HEK293T (cell line): ENCODE results near the gene HK2.

Source experiments
- CTCF ChIA-PET: fragments of 350-600 bp; formaldehyde crosslinking; extraction: SDS; loops from one replicate; lab custom pipeline; 2021; ENCODE audit warnings: antibody characterized with exemption, inconsistent platforms; lab: Yijun Ruan, JAX
- POLR2A ChIA-PET: fragments of 350-600 bp; formaldehyde crosslinking; extraction: SDS; loops from one replicate; lab custom pipeline; 2020; ENCODE audit warnings: antibody characterized with exemption, inconsistent platforms; lab: Yijun Ruan, JAX
- DNase-seq: peaks from one replicate; pipeline ENCODE4 v3.0.0; 2012; ENCODE audit warnings: mixed read lengths; ENCODE audit errors: extremely low spot score
- ARNT ChIP-seq: fragments of 450-650 bp; IDR thresholded peaks from 2 replicates; pipeline ENCODE4 v1.6.1; 2017; ENCODE audit warnings: mild to moderate bottlenecking
- BHLHE40 ChIP-seq: fragments of 450-650 bp; IDR thresholded peaks from 2 replicates; pipeline ENCODE4 v1.6.1; 2016; ENCODE audit warnings: mild to moderate bottlenecking, moderate library complexity, borderline replicate concordance
- CTBP1 ChIP-seq: fragments of 450-650 bp; IDR thresholded peaks from 2 replicates; pipeline ENCODE4 v1.6.1; 2016; ENCODE audit warnings: borderline replicate concordance
- ELF4 ChIP-seq: fragments of 450-650 bp; IDR thresholded peaks from 2 replicates; pipeline ENCODE4 v1.6.1; 2017; ENCODE audit warnings: antibody characterized with exemption
- FOXA1 ChIP-seq: fragments of 450-650 bp; IDR thresholded peaks from 2 replicates; pipeline ENCODE4 v1.6.1; 2016; ENCODE audit warnings: mild to moderate bottlenecking
- FOXK2 ChIP-seq: fragments of 450-650 bp; IDR thresholded peaks from 2 replicates; pipeline ENCODE4 v1.6.1; 2016; ENCODE audit warnings: mild to moderate bottlenecking
- FOXM1 ChIP-seq: fragments of 450-650 bp; IDR thresholded peaks from 2 replicates; pipeline ENCODE4 v1.6.1; 2017; ENCODE audit warnings: mild to moderate bottlenecking, borderline replicate concordance
- HDGF ChIP-seq: fragments of 450-650 bp; IDR thresholded peaks from 2 replicates; pipeline ENCODE4 v1.6.1; 2017; ENCODE audit warnings: antibody characterized with exemption, borderline replicate concordance
- L3MBTL2 ChIP-seq: fragments of 450-650 bp; conservative IDR thresholded peaks from 2 replicates; pipeline ENCODE4 v1.6.1; 2016; ENCODE audit warnings: mild to moderate bottlenecking
- LEF1 ChIP-seq: fragments of 450-650 bp; IDR thresholded peaks from 2 replicates; pipeline ENCODE4 v1.6.1; 2017; ENCODE audit warnings: mild to moderate bottlenecking, borderline replicate concordance
- NFRKB ChIP-seq: fragments of 450-650 bp; IDR thresholded peaks from 2 replicates; pipeline ENCODE4 v1.6.1; 2016; ENCODE audit warnings: mild to moderate bottlenecking, moderate library complexity
- PKNOX1 ChIP-seq: fragments of 450-650 bp; IDR thresholded peaks from 2 replicates; pipeline ENCODE4 v1.6.1; 2016
- SP1 ChIP-seq: fragments of 450-650 bp; IDR thresholded peaks from 2 replicates; pipeline ENCODE4 v1.6.1; 2017
- SUZ12 ChIP-seq: fragments of 450-650 bp; IDR thresholded peaks from 2 replicates; pipeline ENCODE4 v1.6.1; 2016; ENCODE audit warnings: mild to moderate bottlenecking
- TARDBP ChIP-seq: fragments of 450-650 bp; IDR thresholded peaks from 2 replicates; pipeline ENCODE4 v1.6.1; 2016
- ZNF384 ChIP-seq: fragments of 450-650 bp; IDR thresholded peaks from 2 replicates; pipeline ENCODE4 v1.6.1; 2016

The HK2 gene

DNA sequence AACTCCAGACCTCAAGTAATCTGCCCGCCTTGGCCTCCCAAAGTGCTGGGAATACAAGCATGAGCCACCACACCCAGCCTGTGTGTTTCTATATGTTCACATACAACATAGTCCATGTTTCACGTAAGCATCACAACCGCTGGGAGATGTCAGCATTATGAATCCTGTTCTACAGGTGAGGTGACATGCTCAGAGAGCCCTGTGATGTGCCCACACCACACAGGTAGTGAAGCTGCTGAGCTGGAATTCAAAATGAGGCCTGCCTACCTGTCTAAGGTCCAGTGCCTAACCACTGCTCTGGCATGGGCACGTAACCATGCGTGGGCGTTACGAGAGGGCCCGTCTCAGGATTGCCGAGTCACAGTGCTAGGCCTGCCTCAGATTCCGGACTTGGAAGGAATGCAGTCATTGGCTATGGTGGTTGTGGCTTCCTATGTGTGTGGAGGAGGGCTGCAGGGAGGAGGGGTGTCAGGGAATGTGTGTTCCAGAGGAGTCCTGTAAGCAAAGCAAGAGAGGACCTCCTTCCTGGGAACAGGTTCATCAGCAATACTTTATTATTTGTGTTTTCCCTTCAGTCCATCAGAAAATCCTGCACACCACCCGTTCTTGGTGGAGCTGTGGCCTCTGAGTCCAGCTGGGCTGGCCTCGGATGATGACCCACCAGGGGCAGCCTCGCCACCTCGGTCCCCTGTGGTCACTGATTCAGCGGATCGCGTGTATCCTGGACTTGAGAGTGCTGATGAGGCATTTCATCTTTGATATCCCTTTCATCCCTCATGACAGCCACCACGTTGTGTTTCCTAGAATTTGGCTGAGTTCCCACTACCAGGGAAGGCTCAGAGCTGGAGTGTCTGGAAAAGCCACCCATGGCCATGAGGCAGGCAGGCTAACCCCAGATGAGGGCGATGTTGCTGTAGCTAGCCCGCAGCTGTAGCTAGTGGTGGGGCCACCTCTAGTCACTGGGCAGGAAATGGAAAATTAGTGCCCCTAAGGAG, 31.1 kb downstream of the HK2 start:
- ChIA-PET CTCF (interaction anchor here (1.0 kb wide), 1 partner anchor 29 kb away, joined by 3 read pairs; no protein-coding TSS in a partner anchor), POLR2A (no interaction called here)
- TF ChIP-seq NFRKB (no peak), ZNF384 (no peak), SP1 (no peak), HDGF (no peak), FOXM1 (no peak), BHLHE40 (no peak), ARNT (no peak), FOXK2 (no peak), ELF4 (no peak), LEF1 (no peak), L3MBTL2 (no peak), TARDBP (no peak), PKNOX1 (no peak), CTBP1 (no peak), FOXA1 (no peak), SUZ12 (no peak)
- no peak for DNase-seq

GRCh38 chr2:74865770-74866674, 32.1 kb downstream of the HK2 start:
- TF ChIP-seq L3MBTL2 (no peak), CTBP1 (no peak), FOXK2 (no peak)
- DNase-seq = no peak
- ChIA-PET CTCF (interaction anchor here (1.0 kb wide), 1 partner anchor 30 kb away, joined by 3 read pairs; no protein-coding TSS in a partner anchor), POLR2A (no interaction called here)

DNA sequence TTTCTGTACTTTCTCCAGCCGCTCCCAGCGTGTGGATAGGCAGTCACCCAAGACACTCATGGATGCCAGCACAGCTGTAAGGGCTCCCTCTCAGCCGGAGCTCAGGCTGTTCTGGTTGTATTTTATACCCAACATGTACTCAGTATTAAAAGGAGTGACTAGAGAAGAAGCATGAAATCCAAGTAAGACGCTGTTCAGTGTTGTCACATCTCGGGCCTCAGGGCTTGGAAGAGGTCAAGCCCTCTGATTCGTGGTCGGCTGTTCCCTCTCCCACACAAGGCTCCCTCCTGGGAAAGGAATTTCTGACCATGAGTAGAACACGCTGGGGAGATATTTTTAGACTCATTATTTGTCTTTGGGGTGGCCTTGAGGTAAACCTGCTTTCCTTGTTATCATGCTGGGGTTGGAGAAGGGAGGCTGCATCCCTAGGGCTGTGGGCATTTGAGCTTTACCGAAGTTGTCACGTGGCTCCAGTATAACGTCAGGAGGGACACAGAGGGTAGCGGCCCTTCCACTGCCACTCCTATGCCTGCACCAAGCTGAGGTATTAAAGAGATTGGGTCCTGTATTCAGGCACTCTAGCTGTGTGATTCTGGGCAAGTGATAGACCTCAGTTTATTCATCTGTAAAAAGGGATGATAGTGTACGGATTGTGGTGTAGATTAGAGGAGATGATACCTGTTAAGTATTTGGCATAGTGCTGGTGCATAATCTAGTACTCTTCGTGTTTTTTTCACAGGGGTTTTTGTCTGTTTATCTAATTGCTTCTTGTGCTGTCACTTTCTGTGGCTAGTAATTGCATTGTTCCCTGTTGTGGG, 34.1 kb downstream of the HK2 start:
- CTCF ChIA-PET = interaction anchor here (1.0 kb wide), 1 partner anchor 153 kb away, joined by 5 read pairs; no protein-coding TSS in a partner anchor
- POLR2A ChIA-PET = interaction anchor here (0.7 kb wide), 1 partner anchor 146 kb away, joined by 3 read pairs; no protein-coding TSS in a partner anchor
- no peak for TF ChIP-seq PKNOX1
- TF ChIP-seq SP1 = no peak
- no peak for TF ChIP-seq BHLHE40
- no peak for TF ChIP-seq NFRKB
- no peak for TF ChIP-seq SUZ12
- TF ChIP-seq ELF4 = no peak
- no peak for TF ChIP-seq L3MBTL2
- no peak for TF ChIP-seq FOXK2
- DNase-seq = no peak

DNA sequence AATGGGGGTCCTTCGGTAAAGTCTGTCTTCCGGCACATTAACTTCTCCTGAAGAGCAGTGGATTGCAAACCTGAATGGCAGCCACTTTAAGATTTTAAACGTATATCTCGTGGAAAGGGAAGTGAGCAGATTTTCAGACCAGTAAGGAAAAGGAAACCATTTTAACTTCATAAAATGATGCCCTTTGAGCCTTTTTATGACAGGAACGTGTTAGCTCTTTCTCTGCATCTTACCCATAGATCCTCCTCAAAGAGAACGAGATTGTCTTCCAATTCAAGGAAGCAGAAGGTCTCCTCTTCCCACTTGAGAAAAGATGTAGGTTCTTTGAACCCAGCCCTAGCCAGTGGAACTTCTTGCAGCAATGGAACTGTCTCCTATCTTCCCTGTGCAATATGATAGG, 35.6 kb downstream of the HK2 start:
- no peak for DNase-seq
- TF ChIP-seq ZNF384 = no peak
- no peak for TF ChIP-seq CTBP1
- TF ChIP-seq PKNOX1 = no peak
- TF ChIP-seq LEF1 = no peak
- no peak for TF ChIP-seq TARDBP
- TF ChIP-seq FOXA1 = no peak
- TF ChIP-seq HDGF = no peak
- no peak for TF ChIP-seq SP1
- no peak for TF ChIP-seq FOXK2
- ChIA-PET POLR2A (no interaction called here), CTCF (interaction anchor here (0.6 kb wide), 1 partner anchor 166 kb away, joined by 3 read pairs; no protein-coding TSS in a partner anchor)

GRCh38 chr2:74870951-74871350, 37.0 kb downstream of the HK2 start:
- TF ChIP-seq TARDBP (no peak), SP1 (no peak), BHLHE40 (no peak), FOXA1 (no peak), FOXK2 (no peak), HDGF (no peak), SUZ12 (no peak), NFRKB (no peak), LEF1 (no peak), PKNOX1 (no peak), FOXM1 (no peak), ARNT (no peak), L3MBTL2 (no peak), ELF4 (no peak), CTBP1 (no peak), ZNF384 (no peak)
- CTCF ChIA-PET = no interaction called here
- POLR2A ChIA-PET = no interaction called here
- DNase-seq = no peak
